ENCODE measurements around the gene WWC1.

Gene WWC1

GRCh38 chr5:168291342-168291963 lies at the start of gene WWC1:
TSS of gene WWC1 (plus strand) at chr5:168291645. CDS start at chr5:168292153, 508 bp downstream.
- DNase-seq (ENCODE audit: low spot score), result no peak

GRCh38 chr5:168244838-168245559 lies 46.4 kb upstream of the WWC1 start:
- DNase-seq (ENCODE audit: low spot score), result no peak

GRCh38 chr5:168249923-168250322 lies 41.5 kb upstream of the WWC1 start:
- no peak for DNase-seq (ENCODE audit: low spot score)

- no peak for DNase-seq (ENCODE audit: low spot score)
Observed at GRCh38 chr5:168251259-168251658, 40.2 kb upstream of the WWC1 start.

- DNase-seq (ENCODE audit: low spot score), result no peak
Observed at GRCh38 chr5:168254013-168254693, 37.3 kb upstream of the WWC1 start.

GRCh38 chr5:168260353-168261226 lies 30.9 kb upstream of the WWC1 start:
- no peak for DNase-seq (ENCODE audit: low spot score)

- no peak for DNase-seq (ENCODE audit: low spot score)
Observed at GRCh38 chr5:168261227-168261571, 30.2 kb upstream of the WWC1 start.

- no peak for DNase-seq (ENCODE audit: low spot score)
Observed at GRCh38 chr5:168262042-168262743, 29.3 kb upstream of the WWC1 start.

GRCh38 chr5:168263121-168263520 lies 28.3 kb upstream of the WWC1 start:
- no peak for DNase-seq (ENCODE audit: low spot score)

- no peak for DNase-seq (ENCODE audit: low spot score)
Observed at GRCh38 chr5:168266016-168266415, 25.4 kb upstream of the WWC1 start.

GRCh38 chr5:168268949-168269936 lies 22.2 kb upstream of the WWC1 start:
- peak; percentile 76 for DNase-seq (ENCODE audit: low spot score)

- no peak for DNase-seq (ENCODE audit: low spot score)
Observed at GRCh38 chr5:168269937-168270330, 21.5 kb upstream of the WWC1 start.

- DNase-seq (ENCODE audit: low spot score), result no peak
Observed at GRCh38 chr5:168270476-168270875, 21.0 kb upstream of the WWC1 start.

- no peak for DNase-seq (ENCODE audit: low spot score)
Observed at GRCh38 chr5:168273056-168273980, 18.1 kb upstream of the WWC1 start.

- DNase-seq (ENCODE audit: low spot score), result no peak
Observed at GRCh38 chr5:168274406-168274805, 17.0 kb upstream of the WWC1 start.

- DNase-seq (ENCODE audit: low spot score), result no peak
Observed at GRCh38 chr5:168275940-168276339, 15.5 kb upstream of the WWC1 start.

- no peak for DNase-seq (ENCODE audit: low spot score)
Observed at GRCh38 chr5:168282120-168282519, 9.3 kb upstream of the WWC1 start.

- no peak for DNase-seq (ENCODE audit: low spot score)
Observed at GRCh38 chr5:168284809-168285208, 6.6 kb upstream of the WWC1 start.

- no peak for DNase-seq (ENCODE audit: low spot score)
Observed at GRCh38 chr5:168285696-168286095, 5.7 kb upstream of the WWC1 start.

All from globus pallidus (tissue), 1 donor.